Subcutaneous adipose tissue (tissue), 4 donors: ENCODE results near the gene RASGRF2. TPM values are rescaled to one million over a fixed set of nuclear protein-coding genes. Genes with fewer than 3 reads are reported as not detected.

Experiments
- CTCF ChIP-seq: fragments of 450-650 bp; IDR thresholded peaks from one replicate; pipeline ENCODE4 v1.5.1; 2016; ENCODE audit warnings: low read depth, mild to moderate bottlenecking, control low read depth, antibody characterized with exemption, moderate library complexity
- total RNA-seq, 4 donors: library from RNA; depleted of rRNA; stranded (reverse); fragments of >200 nt; gene quantifications; one replicate each; pipeline ENCODE4 v1.1.0, GENCODE V29; 2016

The RASGRF2 gene
- total RNA-seq, 4 donors from 2014 or later, result 6.6 to 34.9 (median 20.2) TPM

GRCh38 chr5:81212211-81212751 is 252.1 kb downstream of the RASGRF2 start:
- no peak for TF ChIP-seq CTCF

- TF ChIP-seq CTCF, result no peak
These were observed 252.9 kb downstream of the RASGRF2 start for GRCh38 chr5:81213070-81213469.

GRCh38 chr5:81214848-81215247 is 254.7 kb downstream of the RASGRF2 start:
- TF ChIP-seq CTCF, result no peak

- no peak for TF ChIP-seq CTCF
These were observed 256.0 kb downstream of the RASGRF2 start for GRCh38 chr5:81216152-81216551.

GRCh38 chr5:81219389-81219788 is 259.2 kb downstream of the RASGRF2 start:
- TF ChIP-seq CTCF, result no peak

- TF ChIP-seq CTCF, result no peak
These were observed 262.1 kb downstream of the RASGRF2 start for GRCh38 chr5:81222285-81222684.

GRCh38 chr5:81225463-81225862 is 265.3 kb downstream of the RASGRF2 start:
- TF ChIP-seq CTCF, result no peak

GRCh38 chr5:81226286-81226685 is 266.1 kb downstream of the RASGRF2 start:
- no peak for TF ChIP-seq CTCF
